Choroid plexus epithelial cell (primary cell): ENCODE measurements around the gene CDC42BPA.
A peak's percentile ranks its signal among the peaks of the same experiment; 100 is the strongest.

Experiments
- DNase-seq: peaks from one replicate; pipeline ENCODE4 v3.0.0-alpha.2; 2010; ENCODE audit warnings: low read depth
- H3K4me3 ChIP-seq: 2 replicates; pipeline ENCODE4 v1.5.1; 2011; ENCODE audit warnings: low read depth, mild to moderate bottlenecking, control low read depth, low read length, moderate library complexity
- CTCF ChIP-seq: conservative IDR thresholded peaks from 2 replicates; pipeline ENCODE4 v1.5.1; 2011; ENCODE audit warnings: low read depth, mild to moderate bottlenecking, control low read depth, inconsistent platforms, low read length, moderate library complexity

The CDC42BPA gene

GRCh38 chr1:227086636-227087035 lies 231.7 kb downstream of the CDC42BPA start:
- no peak for TF ChIP-seq CTCF
- no peak for DNase-seq
- no peak overlapping the region for H3K4me3 ChIP-seq

- no peak for TF ChIP-seq CTCF
- H3K4me3 ChIP-seq, result no peak overlapping the region
- no peak for DNase-seq
These were observed 235.1 kb downstream of the CDC42BPA start for GRCh38 chr1:227082999-227083746.

- no peak for DNase-seq
- no peak for TF ChIP-seq CTCF
- no peak overlapping the region for H3K4me3 ChIP-seq
These were observed 240.5 kb downstream of the CDC42BPA start for GRCh38 chr1:227077783-227078182.

GRCh38 chr1:227073786-227074185 lies 244.5 kb downstream of the CDC42BPA start:
- TF ChIP-seq CTCF, result no peak
- no peak for DNase-seq
- no peak overlapping the region for H3K4me3 ChIP-seq

GRCh38 chr1:227072991-227073390 lies 245.3 kb downstream of the CDC42BPA start:
- peak; percentile 59 for DNase-seq
- TF ChIP-seq CTCF, result no peak

GRCh38 chr1:227071895-227072587 lies 246.3 kb downstream of the CDC42BPA start:
- no peak for TF ChIP-seq CTCF
- H3K4me3 ChIP-seq, result no peak overlapping the region
- DNase-seq, result no peak

More at GRCh38 chr1:227072991-227073390, 245.3 kb downstream of the CDC42BPA start:
- H3K4me3 ChIP-seq, result no peak overlapping the region
